BJ (cell line): ENCODE results near the gene RBM11. TPM values are rescaled to one million over a fixed set of nuclear protein-coding genes. Genes with fewer than 3 reads are reported as not detected.
A peak's percentile ranks its signal among the peaks of the same experiment; 100 is the strongest.

ENCODE experiments used
- CTCF ChIA-PET: fragments of 350-600 bp; formaldehyde crosslinking; extraction: SDS; loops from one replicate; lab custom pipeline; 2021; ENCODE audit warnings: antibody characterized with exemption, inconsistent platforms; lab: Yijun Ruan, JAX
- POLR2A ChIA-PET: fragments of 300-600 bp; sonication (Branson Sonifier 250); formaldehyde crosslinking; extraction: SDS; loops from one replicate; lab custom pipeline; 2021; ENCODE audit warnings: antibody characterized with exemption; lab: Charles Lee
- DNase-seq: peaks from one replicate; pipeline ENCODE4 v3.0.0-alpha.2; 2011; ENCODE audit warnings: low read depth
- H3K27me3 ChIP-seq: 2 replicates; pipeline ENCODE4 v1.6.0; 2011; ENCODE audit warnings: low read length; ENCODE audit not compliant: control insufficient read depth, insufficient read depth
- H3K36me3 ChIP-seq: 2 replicates; pipeline ENCODE4 v1.5.1; 2011; ENCODE audit warnings: low read length; ENCODE audit not compliant: control insufficient read depth, insufficient read depth
- H3K4me3 ChIP-seq: 2 replicates; pipeline ENCODE4 v1.5.1; 2011; ENCODE audit warnings: low read depth, mild to moderate bottlenecking, control low read depth, low read length
- CTCF ChIP-seq: IDR thresholded peaks from 2 replicates; pipeline ENCODE4 v1.5.1; 2011; ENCODE audit warnings: low read depth, mild to moderate bottlenecking, control low read depth, inconsistent platforms, low read length, moderate library complexity; ENCODE audit not compliant: insufficient read depth
- polyA plus RNA-seq: library from polyadenylated mRNA; depleted of rRNA; stranded (reverse); fragments of >200 nt; gene quantifications from 2 replicates; pipeline ENCODE4 v1.2.3, GENCODE V29; 2011

Gene RBM11
- polyA plus RNA-seq, 1 experiment: not detected

- POLR2A ChIA-PET: no interaction called here
Measured at GRCh38 chr21:14251336-14251735, 35.4 kb downstream of the RBM11 start.

GRCh38 chr21:14259747-14260146 lies 43.8 kb downstream of the RBM11 start:
- peak; percentile 45 for TF ChIP-seq CTCF
- H3K36me3 ChIP-seq: no peaks in the 10 kb centered on the region
- no peak overlapping the region for H3K4me3 ChIP-seq
- POLR2A ChIA-PET: no interaction called here
- no peak for DNase-seq
- CTCF ChIA-PET: interaction anchor here (0.6 to 2.8 kb wide), 6 partner anchors 17 to 1333 kb away, joined by 3 to 11 read pairs (median 4); no protein-coding TSS in a partner anchor
- H3K27me3 ChIP-seq: no peaks in the 10 kb centered on the region; the same call in 1 of the 2 replicates

More at GRCh38 chr21:14251336-14251735, 35.4 kb downstream of the RBM11 start:
- no peaks in the 10 kb centered on the region for H3K27me3 ChIP-seq
- H3K4me3 ChIP-seq: no peak overlapping the region
- H3K36me3 ChIP-seq: no peaks in the 10 kb centered on the region
- CTCF ChIA-PET: interaction anchor here (0.5 kb wide), 1 partner anchor 238 kb away, joined by 3 read pairs; no protein-coding TSS in a partner anchor
- no peak for TF ChIP-seq CTCF
- no peak for DNase-seq

GRCh38 chr21:14260174-14260764 lies 44.3 kb downstream of the RBM11 start:
- H3K4me3 ChIP-seq: no peak overlapping the region
- ChIA-PET CTCF (interaction anchor here (0.6 to 2.8 kb wide), 7 partner anchors 17 to 1332 kb away, joined by 3 to 11 read pairs (median 4); no protein-coding TSS in a partner anchor), POLR2A (no interaction called here)
- no peaks in the 10 kb centered on the region; the same call in 1 of the 2 replicates for H3K27me3 ChIP-seq
- TF ChIP-seq CTCF: no peak
- DNase-seq: no peak
- H3K36me3 ChIP-seq: no peaks in the 10 kb centered on the region

GRCh38 chr21:14262039-14262438 lies 46.1 kb downstream of the RBM11 start:
- no peak for TF ChIP-seq CTCF
- no peaks in the 10 kb centered on the region; the same call in 1 of the 2 replicates for H3K27me3 ChIP-seq
- POLR2A ChIA-PET: no interaction called here
- DNase-seq: no peak
- no peak overlapping the region for H3K4me3 ChIP-seq
- no peaks in the 10 kb centered on the region for H3K36me3 ChIP-seq
- CTCF ChIA-PET: interaction anchor here (2.8 kb wide), 1 partner anchor 1331 kb away, joined by 11 read pairs; no protein-coding TSS in a partner anchor

- DNase-seq: no peak
- POLR2A ChIA-PET: no interaction called here
Measured at GRCh38 chr21:14263879-14264278, 47.9 kb downstream of the RBM11 start.

More at GRCh38 chr21:14263879-14264278, 47.9 kb downstream of the RBM11 start:
- Histone ChIP-seq H3K36me3 (no peaks in the 10 kb centered on the region), H3K4me3 (no peak overlapping the region), H3K27me3 (no peaks in the 10 kb centered on the region; the same call in 1 of the 2 replicates)
- no peak for TF ChIP-seq CTCF
- CTCF ChIA-PET: no interaction called here
